IPS-NIHi11 (cell line): Measurements from ENCODE around the gene CNKSR3.

Experiments used
- DNase-seq: peaks from one replicate; pipeline ENCODE4 v3.0.0; 2012; ENCODE audit warnings: mixed read lengths, low spot score

The CNKSR3 gene

GRCh38 chr6:154478701-154479060 lies 31.8 kb downstream of the CNKSR3 start:
- no peak for DNase-seq

GRCh38 chr6:154478021-154478700 lies 32.3 kb downstream of the CNKSR3 start:
- DNase-seq, result no peak

GRCh38 chr6:154476494-154476893 lies 34.0 kb downstream of the CNKSR3 start:
- no peak for DNase-seq

- DNase-seq, result no peak
Measured at GRCh38 chr6:154474648-154475428, 35.6 kb downstream of the CNKSR3 start.

- DNase-seq, result no peak
Measured at GRCh38 chr6:154473324-154473723, 37.2 kb downstream of the CNKSR3 start.

- no peak for DNase-seq
Measured at GRCh38 chr6:154471609-154472362, 38.7 kb downstream of the CNKSR3 start.

GRCh38 chr6:154469306-154469935 lies 41.1 kb downstream of the CNKSR3 start:
- DNase-seq, result no peak

- no peak for DNase-seq
Measured at GRCh38 chr6:154468760-154469159, 41.7 kb downstream of the CNKSR3 start.

- no peak for DNase-seq
Measured at GRCh38 chr6:154466971-154467679, 43.4 kb downstream of the CNKSR3 start.

GRCh38 chr6:154466139-154466538 lies 44.3 kb downstream of the CNKSR3 start:
- no peak for DNase-seq

- DNase-seq, result no peak
Measured at GRCh38 chr6:154463573-154464419, 46.7 kb downstream of the CNKSR3 start.

- DNase-seq, result no peak
Measured at GRCh38 chr6:154462425-154462824, 48.1 kb downstream of the CNKSR3 start.

- DNase-seq, result no peak
Measured at GRCh38 chr6:154461348-154461747, 49.1 kb downstream of the CNKSR3 start.

GRCh38 chr6:154460306-154461071 lies 50.0 kb downstream of the CNKSR3 start:
- no peak for DNase-seq

- no peak for DNase-seq
Measured at GRCh38 chr6:154459513-154459912, 51.0 kb downstream of the CNKSR3 start.

GRCh38 chr6:154458565-154459470 lies 51.7 kb downstream of the CNKSR3 start:
- DNase-seq, result no peak

GRCh38 chr6:154457881-154458284 lies 52.6 kb downstream of the CNKSR3 start:
- no peak for DNase-seq

- DNase-seq, result no peak
Measured at GRCh38 chr6:154457046-154457713, 53.3 kb downstream of the CNKSR3 start.
